Measurements from ENCODE around the gene MAVS.

GRCh38 chr20:3808544-3808943 is 38.1 kb upstream of the MAVS start:
- TF ChIP-seq CTCF (IDR thresholded peaks at IDR 0.05; ENCODE audit: insufficient read depth, low read length, poor library complexity, severe bottlenecking) (no peak), EZH2phosphoT487 (conservative IDR thresholded peaks at IDR 0.05; ENCODE audit: low read length) (no peak)
